ENCODE data around the gene ARHGAP4. TPM values are rescaled to one million over a fixed set of nuclear protein-coding genes. Genes with fewer than 3 reads are reported as not detected.

Gene ARHGAP4
- total and polyA plus RNA-seq, 2 of the 4 experiments (the other 2 are of a cell fraction) = 0.18 to 0.72 TPM

DNA sequence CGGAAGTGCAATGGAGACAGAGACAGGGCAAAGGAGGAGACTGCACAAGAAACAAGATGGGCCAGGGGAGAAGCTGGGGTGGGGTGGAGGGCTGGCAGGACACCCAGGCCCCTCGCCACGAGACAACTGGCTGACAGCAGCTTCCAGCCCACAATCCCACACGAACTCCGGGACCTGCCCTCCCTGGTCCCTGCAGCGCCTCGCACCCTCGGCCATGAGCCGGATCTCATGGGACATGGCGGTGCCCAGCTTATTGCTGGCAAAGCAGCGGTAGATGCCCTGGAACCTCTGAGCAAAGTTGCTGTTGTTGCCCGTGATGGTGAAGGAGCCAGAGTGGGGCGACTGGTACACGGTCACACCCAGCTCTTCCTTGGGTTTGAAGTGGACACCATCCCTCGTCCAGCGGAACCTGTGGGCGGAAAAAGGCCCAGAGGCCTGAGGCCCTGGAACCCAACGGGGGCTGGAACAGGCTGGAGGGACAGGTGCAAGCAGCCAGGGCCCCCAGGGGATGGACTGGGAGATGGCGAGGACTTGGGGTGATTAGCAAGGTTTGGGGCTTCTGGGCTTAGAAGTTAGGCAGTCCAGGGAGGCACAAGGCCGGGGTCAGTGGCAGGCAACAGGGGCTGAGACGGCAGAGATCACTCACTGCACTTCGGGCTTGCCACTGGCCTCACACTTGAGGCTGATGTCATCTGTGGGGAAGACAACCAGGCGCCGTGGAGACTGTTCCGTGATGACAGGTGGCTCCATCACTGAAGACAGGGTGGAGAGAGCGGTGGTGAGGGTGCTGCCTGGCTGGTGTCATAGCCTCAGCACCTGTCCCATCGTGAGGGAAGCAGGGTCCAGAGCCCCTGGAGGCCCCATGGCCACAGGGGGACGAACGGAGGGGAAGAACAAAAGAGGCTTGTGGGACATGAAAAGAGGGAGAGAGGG, 53.9 kb downstream of the ARHGAP4 start:
- no peak for ATAC-seq (ENCODE audit: low read depth)
- Histone ChIP-seq H2BK20ac (ENCODE audit: low read depth, low read length) (no peak overlapping the region), H3K9me3 (ENCODE audit: control insufficient read depth, insufficient read depth, low read length) (peaks cover 3% of the 10 kb centered on the region; the same call in 1 of the 2 replicates), H2AFZ (replicated peaks; ENCODE audit: low read length, poor library complexity) (peak overlapping the region; percentile 49), H3K18ac (ENCODE audit: low read depth, low read length) (no peak overlapping the region), H2BK120ac (ENCODE audit: low read depth, low read length) (no peak overlapping the region), H2BK5ac (ENCODE audit: low read depth, low read length, poor library complexity, severe bottlenecking) (no peak overlapping the region), H3K14ac (replicated peaks; ENCODE audit: low read depth, low read length) (no peak overlapping the region), H3K27ac (ENCODE audit: insufficient read depth, low read length) (no peak overlapping the region), H4K5ac (ENCODE audit: low read depth, low read length) (no peak overlapping the region), H2AK5ac (ENCODE audit: low read depth, low read length) (no peak overlapping the region), H2BK15ac (ENCODE audit: low read depth, low read length) (no peak overlapping the region), H4K91ac (ENCODE audit: insufficient read depth, low read depth, low read length) (no peak overlapping the region), H3K9me1 (ENCODE audit: insufficient read depth, low read length) (no peaks in the 10 kb centered on the region), H3K9ac (ENCODE audit: low read depth, low read length) (no peak overlapping the region), H4K20me1 (ENCODE audit: insufficient read depth, low read length) (no peaks in the 10 kb centered on the region; the same call in 1 of the 2 replicates), H3K4me2 (ENCODE audit: low read depth, low read length) (no peak overlapping the region), H2AK9ac (replicated peaks; ENCODE audit: low read depth, low read length, poor library complexity) (no peak overlapping the region), H3K56ac (ENCODE audit: extremely low read depth, insufficient read depth, low read length) (no peak overlapping the region), H3K79me1 (ENCODE audit: low read depth in 1 of 2, low read length in 2 of 2) (no peaks in the 10 kb centered on the region), H3K36me3 (ENCODE audit: control insufficient read depth, insufficient read depth, low read length) (no peaks in the 10 kb centered on the region), H4K8ac (ENCODE audit: low read depth in 2 of 2, low read length in 2 of 2) (no peak overlapping the region), H3K4me3 (ENCODE audit: insufficient read depth, low read depth, low read length) (no peak overlapping the region), H3K27me3 (ENCODE audit: control insufficient read depth, insufficient read depth, low read length) (peaks cover 16% of the 10 kb centered on the region), H3K4me1 (ENCODE audit: control insufficient read depth, insufficient read depth, low read length) (no peaks in the 10 kb centered on the region), H3K4ac (ENCODE audit: low read depth, low read length) (no peak overlapping the region), H3K23ac (ENCODE audit: low read depth, low read length) (no peak overlapping the region)
- intact Hi-C loops (cut with micrococcal nuclease) = no loop called here
- WGBS, 2 experiments (ENCODE audit: extremely low coverage in 2 of 2, insufficient read length in 1 of 2) = 68% methylated on average over 14 of the region's 29 CpGs; no CpG with 5 or more reads in 1 of the 2 experiments
- DNase-seq = no peak
- CTCF ChIA-PET = no interaction called here
- no TSS peak for BruUV-seq (replicated peaks)
- in situ Hi-C loops (cut with MboI; ENCODE audit: low sequenced_read_pairs) = no loop called here
- dilution Hi-C loops (cut with HindIII; ENCODE audit: low sequenced_read_pairs, unreplicated experiment) = no loop called here
- POLR2A ChIA-PET (ENCODE audit: unreplicated experiment) = no interaction called here
- TF ChIP-seq MAFK (IDR thresholded peaks at IDR 0.05; ENCODE audit: low read depth, low read length) = no peak
- no peak for TF ChIP-seq RFX5 (IDR thresholded peaks at IDR 0.05; ENCODE audit: low read depth, low read length)
- TF ChIP-seq SMC3 (IDR thresholded peaks at IDR 0.05; ENCODE audit: low read depth, low read length) = no peak
- TF ChIP-seq, protein P1, sequence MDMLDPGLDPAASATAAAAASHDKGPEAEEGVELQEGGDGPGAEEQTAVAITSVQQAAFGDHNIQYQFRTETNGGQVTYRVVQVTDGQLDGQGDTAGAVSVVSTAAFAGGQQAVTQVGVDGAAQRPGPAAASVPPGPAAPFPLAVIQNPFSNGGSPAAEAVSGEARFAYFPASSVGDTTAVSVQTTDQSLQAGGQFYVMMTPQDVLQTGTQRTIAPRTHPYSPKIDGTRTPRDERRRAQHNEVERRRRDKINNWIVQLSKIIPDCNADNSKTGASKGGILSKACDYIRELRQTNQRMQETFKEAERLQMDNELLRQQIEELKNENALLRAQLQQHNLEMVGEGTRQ (IDR thresholded peaks at IDR 0.05; ENCODE audit: low read depth, low read length) = no peak
- TF ChIP-seq, protein P2, sequence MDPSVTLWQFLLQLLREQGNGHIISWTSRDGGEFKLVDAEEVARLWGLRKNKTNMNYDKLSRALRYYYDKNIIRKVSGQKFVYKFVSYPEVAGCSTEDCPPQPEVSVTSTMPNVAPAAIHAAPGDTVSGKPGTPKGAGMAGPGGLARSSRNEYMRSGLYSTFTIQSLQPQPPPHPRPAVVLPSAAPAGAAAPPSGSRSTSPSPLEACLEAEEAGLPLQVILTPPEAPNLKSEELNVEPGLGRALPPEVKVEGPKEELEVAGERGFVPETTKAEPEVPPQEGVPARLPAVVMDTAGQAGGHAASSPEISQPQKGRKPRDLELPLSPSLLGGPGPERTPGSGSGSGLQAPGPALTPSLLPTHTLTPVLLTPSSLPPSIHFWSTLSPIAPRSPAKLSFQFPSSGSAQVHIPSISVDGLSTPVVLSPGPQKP (IDR thresholded peaks at IDR 0.05; ENCODE audit: borderline replicate concordance, low read depth, low read length) = no peak
- no peak for TF ChIP-seq RCOR1 (IDR thresholded peaks at IDR 0.05; ENCODE audit: insufficient replicate concordance, low read length)
- no peak for TF ChIP-seq FOS (IDR thresholded peaks at IDR 0.05; ENCODE audit: low read depth, low read length)
- no peak for TF ChIP-seq POLR2A (IDR thresholded peaks at IDR 0.05; ENCODE audit: low read depth, low read length)
- no peak for TF ChIP-seq NFE2L2 (IDR thresholded peaks at IDR 0.05; ENCODE audit: low read depth, low read length)
- TF ChIP-seq MXI1 (IDR thresholded peaks at IDR 0.05; ENCODE audit: borderline replicate concordance, low read depth, low read length) = no peak
- TF ChIP-seq RAD21 (IDR thresholded peaks at IDR 0.05; ENCODE audit: low read length) = no peak
- TF ChIP-seq MAZ (IDR thresholded peaks at IDR 0.05; ENCODE audit: borderline replicate concordance, low read depth, low read length) = no peak
- no peak for TF ChIP-seq CEBPB (IDR thresholded peaks at IDR 0.05; ENCODE audit: low read depth, low read length)
- TF ChIP-seq, protein P3, sequence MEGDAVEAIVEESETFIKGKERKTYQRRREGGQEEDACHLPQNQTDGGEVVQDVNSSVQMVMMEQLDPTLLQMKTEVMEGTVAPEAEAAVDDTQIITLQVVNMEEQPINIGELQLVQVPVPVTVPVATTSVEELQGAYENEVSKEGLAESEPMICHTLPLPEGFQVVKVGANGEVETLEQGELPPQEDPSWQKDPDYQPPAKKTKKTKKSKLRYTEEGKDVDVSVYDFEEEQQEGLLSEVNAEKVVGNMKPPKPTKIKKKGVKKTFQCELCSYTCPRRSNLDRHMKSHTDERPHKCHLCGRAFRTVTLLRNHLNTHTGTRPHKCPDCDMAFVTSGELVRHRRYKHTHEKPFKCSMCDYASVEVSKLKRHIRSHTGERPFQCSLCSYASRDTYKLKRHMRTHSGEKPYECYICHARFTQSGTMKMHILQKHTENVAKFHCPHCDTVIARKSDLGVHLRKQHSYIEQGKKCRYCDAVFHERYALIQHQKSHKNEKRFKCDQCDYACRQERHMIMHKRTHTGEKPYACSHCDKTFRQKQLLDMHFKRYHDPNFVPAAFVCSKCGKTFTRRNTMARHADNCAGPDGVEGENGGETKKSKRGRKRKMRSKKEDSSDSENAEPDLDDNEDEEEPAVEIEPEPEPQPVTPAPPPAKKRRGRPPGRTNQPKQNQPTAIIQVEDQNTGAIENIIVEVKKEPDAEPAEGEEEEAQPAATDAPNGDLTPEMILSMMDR (conservative IDR thresholded peaks at IDR 0.05; ENCODE audit: low read depth, low read length) = no peak
- no peak for TF ChIP-seq CHD1 (IDR thresholded peaks at IDR 0.05; ENCODE audit: low read depth, low read length)

Measured in IMR-90 (cell line).